Measurements from ENCODE around the gene KRT7.

DNA sequence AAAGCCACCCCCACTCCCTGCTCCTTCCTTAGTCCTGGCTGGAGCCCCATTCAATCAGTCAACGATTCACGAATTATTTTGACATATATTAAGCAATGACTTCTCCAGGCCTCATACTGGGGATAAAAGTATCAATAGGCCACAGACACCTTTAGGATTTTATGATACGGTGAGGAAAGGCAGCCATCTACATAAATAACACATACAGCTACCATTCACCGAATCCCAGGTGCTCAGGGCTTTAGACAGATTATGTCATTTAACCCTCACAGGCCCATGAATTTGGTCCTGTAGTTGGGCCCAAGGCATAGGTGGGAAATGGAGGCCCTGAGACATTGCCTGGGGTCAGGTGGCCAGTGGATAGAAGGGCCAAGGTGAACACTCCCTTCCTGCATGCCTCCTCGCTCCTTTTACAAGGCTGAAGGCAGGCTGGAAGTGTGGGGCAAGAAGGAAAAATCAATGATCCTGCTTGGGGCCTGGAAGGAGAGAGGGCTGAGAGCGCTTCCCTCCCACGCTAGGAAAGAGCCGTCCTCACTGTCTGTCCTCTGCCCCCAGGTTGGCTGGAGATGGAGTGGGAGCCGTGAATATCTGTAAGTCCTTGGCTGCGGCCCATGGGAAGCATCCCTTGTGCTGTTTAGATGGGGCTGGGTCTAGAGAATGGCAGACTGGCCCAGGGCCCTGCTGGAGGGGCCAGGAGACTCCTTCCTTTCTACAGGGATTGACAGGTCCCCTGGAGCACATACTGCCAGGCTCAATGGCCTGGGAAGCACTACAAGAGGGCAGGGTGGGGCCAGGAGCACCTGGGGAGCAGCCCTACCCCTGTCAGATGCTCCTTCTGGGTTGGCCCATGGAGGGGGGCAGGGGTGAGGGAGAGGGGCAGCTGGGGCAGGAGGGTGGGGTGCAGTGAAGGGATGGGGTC is 14.8 kb downstream of the KRT7 start:
- TF ChIP-seq, protein P1, sequence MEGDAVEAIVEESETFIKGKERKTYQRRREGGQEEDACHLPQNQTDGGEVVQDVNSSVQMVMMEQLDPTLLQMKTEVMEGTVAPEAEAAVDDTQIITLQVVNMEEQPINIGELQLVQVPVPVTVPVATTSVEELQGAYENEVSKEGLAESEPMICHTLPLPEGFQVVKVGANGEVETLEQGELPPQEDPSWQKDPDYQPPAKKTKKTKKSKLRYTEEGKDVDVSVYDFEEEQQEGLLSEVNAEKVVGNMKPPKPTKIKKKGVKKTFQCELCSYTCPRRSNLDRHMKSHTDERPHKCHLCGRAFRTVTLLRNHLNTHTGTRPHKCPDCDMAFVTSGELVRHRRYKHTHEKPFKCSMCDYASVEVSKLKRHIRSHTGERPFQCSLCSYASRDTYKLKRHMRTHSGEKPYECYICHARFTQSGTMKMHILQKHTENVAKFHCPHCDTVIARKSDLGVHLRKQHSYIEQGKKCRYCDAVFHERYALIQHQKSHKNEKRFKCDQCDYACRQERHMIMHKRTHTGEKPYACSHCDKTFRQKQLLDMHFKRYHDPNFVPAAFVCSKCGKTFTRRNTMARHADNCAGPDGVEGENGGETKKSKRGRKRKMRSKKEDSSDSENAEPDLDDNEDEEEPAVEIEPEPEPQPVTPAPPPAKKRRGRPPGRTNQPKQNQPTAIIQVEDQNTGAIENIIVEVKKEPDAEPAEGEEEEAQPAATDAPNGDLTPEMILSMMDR (IDR thresholded peaks at IDR 0.05): no peak
- TF ChIP-seq POLR2A (IDR thresholded peaks at IDR 0.05): no peak

Data from tibial nerve (tissue), 3 donors.